Head of caudate nucleus (tissue), 42 donors: ENCODE measurements around the gene CTSH.
"Not testable (repeated sequence)": the region's sequence is repeated elsewhere in the genome, so short reads cannot be mapped to it uniquely, and the experiment has no call there.

Experiments used
- DNase-seq, 42 donors: peaks; one replicate each; pipeline versions ENCODE4 v3.0.0 to v3.0.0-alpha.2; 2020 to 2021; ENCODE audit warnings: mixed read lengths in 7 of 42
- intact Hi-C: fragments of 100-400 bp; cut with DNase I; formaldehyde crosslinking; loops from one replicate; pipeline ENCODE4 v1.15.0; 2022

Gene CTSH

GRCh38 chr15:78928176-78928575 lies 16.7 kb downstream of the CTSH start:
- intact Hi-C loops, result not testable (repeated sequence)
- DNase-seq, result peak in 1 of 42 donors; percentile 10

GRCh38 chr15:78927077-78927790 lies 17.6 kb downstream of the CTSH start:
- intact Hi-C loops, result no loop called here
- DNase-seq, result peak in 2 of 42 donors; percentile 25 to 47

- peak in 1 of 42 donors; percentile 26 for DNase-seq
- intact Hi-C loops, result no loop called here
Measured at GRCh38 chr15:78925956-78926743, 18.7 kb downstream of the CTSH start.

GRCh38 chr15:78925076-78925624 lies 19.7 kb downstream of the CTSH start:
- intact Hi-C loops, result no loop called here
- DNase-seq, result peak in 1 of 42 donors; percentile 19

GRCh38 chr15:78923480-78924360 lies 21.1 kb downstream of the CTSH start:
- peak in 2 of 42 donors; percentile 5 to 23 for DNase-seq
- intact Hi-C loops, result no loop called here

- intact Hi-C loops, result no loop called here
- peak in 1 of 42 donors; percentile 7 for DNase-seq
Measured at GRCh38 chr15:78923015-78923414, 21.8 kb downstream of the CTSH start.

- intact Hi-C loops, result no loop called here
- peak in 2 of 42 donors; percentile 4 to 20 for DNase-seq
Measured at GRCh38 chr15:78922527-78922926, 22.3 kb downstream of the CTSH start.

- intact Hi-C loops, result no loop called here
- peak in 13 of 42 donors; percentile 20 to 64 (median 50) for DNase-seq
Measured at GRCh38 chr15:78921940-78922339, 22.9 kb downstream of the CTSH start.

GRCh38 chr15:78921517-78921916 lies 23.3 kb downstream of the CTSH start:
- DNase-seq, result peak in 2 of 42 donors; percentile 5 to 27
- intact Hi-C loops, result no loop called here

- intact Hi-C loops, result no loop called here
- DNase-seq, result peak in 1 of 42 donors; percentile 9
Measured at GRCh38 chr15:78917888-78918287, 27.0 kb downstream of the CTSH start.

- no peak for DNase-seq
- intact Hi-C loops, result no loop called here
Measured at GRCh38 chr15:78916088-78916487, 28.8 kb downstream of the CTSH start.

- peak in 24 of 42 donors; percentile 31 to 74 (median 48) for DNase-seq
- intact Hi-C loops, result no loop called here
Measured at GRCh38 chr15:78915341-78916087, 29.3 kb downstream of the CTSH start.

GRCh38 chr15:78914027-78914764 lies 30.6 kb downstream of the CTSH start:
- DNase-seq, result peak in 1 of 42 donors; percentile 39
- intact Hi-C loops, result no loop called here

- DNase-seq, result no peak
- intact Hi-C loops, result no loop called here
Measured at GRCh38 chr15:78913012-78913411, 31.8 kb downstream of the CTSH start.

GRCh38 chr15:78912316-78912715 lies 32.5 kb downstream of the CTSH start:
- intact Hi-C loops, result no loop called here
- no peak for DNase-seq

GRCh38 chr15:78910271-78910670 lies 34.6 kb downstream of the CTSH start:
- intact Hi-C loops, result no loop called here
- no peak for DNase-seq

GRCh38 chr15:78909791-78910228 lies 35.0 kb downstream of the CTSH start:
- peak in 13 of 42 donors; percentile 41 to 78 (median 55) for DNase-seq
- intact Hi-C loops, result no loop called here
